OCI-LY7 (cell line): ENCODE measurements around the gene CHST14. TPM values are rescaled to one million over a fixed set of nuclear protein-coding genes. Genes with fewer than 3 reads are reported as not detected.

Source experiments
- BruUV-seq: library from RNA; stranded (reverse); fragments of 400-500 nt; replicated peaks from 2 replicates; lab custom pipeline; 2021; lab: Mats Ljungman, UMichigan
- CTCF ChIA-PET: fragments of 300-600 bp; sonication (Branson Sonifier 250); formaldehyde crosslinking; loops from one replicate; lab custom pipeline; 2022; ENCODE audit warnings: antibody characterized with exemption; ENCODE audit not compliant: unreplicated experiment; lab: Charles Lee
- POLR2A ChIA-PET: fragments of 300-600 bp; sonication (Branson Sonifier 250); formaldehyde crosslinking; loops from one replicate; lab custom pipeline; 2022; ENCODE audit warnings: antibody characterized with exemption; lab: Charles Lee
- DNase-seq: peaks from one replicate; pipeline ENCODE4 v3.0.0-alpha.2; 2015; ENCODE audit warnings: low spot score
- H2AFZ ChIP-seq: fragments of 200-600 bp; sonication (generic), shearing (Covaris generic); 2 replicates; pipeline ENCODE4 v1.6.1; 2014; ENCODE audit warnings: mild to moderate bottlenecking, antibody characterized with exemption, low read length, moderate library complexity
- H3K27ac ChIP-seq: fragments of 200-600 bp; sonication (generic); 2 replicates; pipeline ENCODE4 v1.5.1; 2014; ENCODE audit warnings: mixed run types, low read depth, mild to moderate bottlenecking, moderate library complexity, low read length, inconsistent platforms; ENCODE audit not compliant: poor library complexity, severe bottlenecking
- H3K36me3 ChIP-seq: fragments of 200-600 bp; sonication (generic); 2 replicates; pipeline ENCODE4 v1.6.1; 2014; ENCODE audit warnings: mild to moderate bottlenecking, antibody characterized with exemption, low read length, moderate library complexity, mixed read lengths; ENCODE audit not compliant: insufficient read depth
- H3K4me1 ChIP-seq: fragments of 200-600 bp; sonication (generic); 2 replicates; pipeline ENCODE4 v1.5.1; 2014; ENCODE audit warnings: mild to moderate bottlenecking, low read length; ENCODE audit not compliant: insufficient read depth, poor library complexity, severe bottlenecking
- H3K4me2 ChIP-seq: fragments of 200-600 bp; sonication (generic); 2 replicates; pipeline ENCODE4 v1.6.1; 2014; ENCODE audit warnings: mild to moderate bottlenecking, low read length
- H3K4me3 ChIP-seq: fragments of 200-600 bp; sonication (generic); 2 replicates; pipeline ENCODE4 v1.5.1; 2014; ENCODE audit warnings: mild to moderate bottlenecking, low read depth, low read length; ENCODE audit not compliant: poor library complexity, severe bottlenecking
- H3K79me2 ChIP-seq: fragments of 200-600 bp; sonication (generic); 2 replicates; pipeline ENCODE4 v1.6.1; 2016; ENCODE audit warnings: low read depth, mild to moderate bottlenecking, low read length, moderate library complexity, mixed read lengths; ENCODE audit not compliant: insufficient read depth
- H3K9me2 ChIP-seq: fragments of 200-600 bp; sonication (generic); 2 replicates; pipeline ENCODE4 v1.6.1; 2016; ENCODE audit warnings: mild to moderate bottlenecking, low read length, mixed read lengths; ENCODE audit not compliant: insufficient read depth
- H3K9me3 ChIP-seq: fragments of 200-600 bp; sonication (generic); 2 replicates; pipeline ENCODE4 v1.6.1; 2014; ENCODE audit warnings: mild to moderate bottlenecking, mixed run types, low read length, mixed read lengths
- H4K20me1 ChIP-seq: fragments of 200-600 bp; sonication (generic); 2 replicates; pipeline ENCODE4 v1.6.1; 2014; ENCODE audit warnings: mild to moderate bottlenecking, antibody characterized with exemption, low read length, moderate library complexity, mixed read lengths; ENCODE audit not compliant: insufficient read depth
- CTCF ChIP-seq: fragments of 200-600 bp; sonication (generic); conservative IDR thresholded peaks from 2 replicates; pipeline ENCODE4 v1.5.1; 2014; ENCODE audit warnings: mild to moderate bottlenecking, antibody characterized with exemption, low read length, moderate library complexity, mixed read lengths
- EZH2phosphoT487 ChIP-seq: fragments of 200-600 bp; sonication (generic); IDR thresholded peaks from 2 replicates; pipeline ENCODE4 v1.6.1; 2018; ENCODE audit warnings: low read depth, borderline replicate concordance, mild to moderate bottlenecking, mixed run types, antibody characterized with exemption, low read length, moderate library complexity, mixed read lengths
- intact Hi-C: fragments of 100-400 bp; cut with micrococcal nuclease; formaldehyde crosslinking; loops from one replicate; pipeline ENCODE4 v1.10.0; 2022; ENCODE audit not compliant: unreplicated experiment
- total RNA-seq, 2 experiments: library from RNA; depleted of rRNA in 1 of 2; stranded (reverse); fragments of >200 nt in 1 of 2; shearing (Covaris generic) in 1 of 2; gene quantifications; 2 replicates each; pipeline ENCODE4 v1.2.3, GENCODE V29; 2014 to 2022

CHST14 gene
- total RNA-seq, 2 experiments from 2014 or later: 7.3 to 15.3 TPM

- Histone ChIP-seq H3K4me3 (no peak overlapping the region), H3K9me3 (no peaks in the 10 kb centered on the region), H3K79me2 (no peaks in the 10 kb centered on the region), H3K36me3 (no peaks in the 10 kb centered on the region), H3K4me1 (peaks cover 12% of the 10 kb centered on the region), H3K4me2 (peak overlapping the region; percentile 35; the same call in 1 of the 2 replicates), H3K9me2 (no peaks in the 10 kb centered on the region), H3K27ac (no peak overlapping the region), H4K20me1 (no peaks in the 10 kb centered on the region), H2AFZ (no peak overlapping the region)
- no TSS peak for BruUV-seq
- CTCF ChIA-PET: interaction anchor here (0.5 kb wide), 1 partner anchor 371 kb away, joined by 3 read pairs; no protein-coding TSS in a partner anchor
- POLR2A ChIA-PET: interaction anchor here (0.6 kb wide), 1 partner anchor 61 kb away, joined by 5 read pairs; no protein-coding TSS in a partner anchor
- DNase-seq: no peak
- no peak for TF ChIP-seq EZH2phosphoT487
- TF ChIP-seq CTCF: no peak
- intact Hi-C loops: no loop called here
Measured at GRCh38 chr15:40436116-40436891, 34.5 kb upstream of the CHST14 start.

- Histone ChIP-seq H4K20me1 (no peaks in the 10 kb centered on the region), H3K36me3 (no peaks in the 10 kb centered on the region), H3K9me3 (no peaks in the 10 kb centered on the region), H2AFZ (no peak overlapping the region), H3K4me3 (no peak overlapping the region), H3K4me1 (peaks cover 12% of the 10 kb centered on the region), H3K79me2 (no peaks in the 10 kb centered on the region), H3K27ac (no peak overlapping the region), H3K4me2 (peak overlapping the region; percentile 35; the same call in 1 of the 2 replicates), H3K9me2 (no peaks in the 10 kb centered on the region)
- POLR2A ChIA-PET: interaction anchor here (0.6 kb wide), 1 partner anchor 60 kb away, joined by 5 read pairs; no protein-coding TSS in a partner anchor
- intact Hi-C loops: no loop called here
- BruUV-seq: no TSS peak
- CTCF ChIA-PET: no interaction called here
- TF ChIP-seq EZH2phosphoT487 (0 out of 2 replicates have a peak, but pooled peaks have one; percentile 23), CTCF (no peak)
- no peak for DNase-seq
Measured at GRCh38 chr15:40436892-40437751, 33.7 kb upstream of the CHST14 start.
